ENCODE measurements around the gene FHIT.
"Not testable (repeated sequence)": the region's sequence is repeated elsewhere in the genome, so short reads cannot be mapped to it uniquely, and the experiment has no call there.

FHIT gene

DNA sequence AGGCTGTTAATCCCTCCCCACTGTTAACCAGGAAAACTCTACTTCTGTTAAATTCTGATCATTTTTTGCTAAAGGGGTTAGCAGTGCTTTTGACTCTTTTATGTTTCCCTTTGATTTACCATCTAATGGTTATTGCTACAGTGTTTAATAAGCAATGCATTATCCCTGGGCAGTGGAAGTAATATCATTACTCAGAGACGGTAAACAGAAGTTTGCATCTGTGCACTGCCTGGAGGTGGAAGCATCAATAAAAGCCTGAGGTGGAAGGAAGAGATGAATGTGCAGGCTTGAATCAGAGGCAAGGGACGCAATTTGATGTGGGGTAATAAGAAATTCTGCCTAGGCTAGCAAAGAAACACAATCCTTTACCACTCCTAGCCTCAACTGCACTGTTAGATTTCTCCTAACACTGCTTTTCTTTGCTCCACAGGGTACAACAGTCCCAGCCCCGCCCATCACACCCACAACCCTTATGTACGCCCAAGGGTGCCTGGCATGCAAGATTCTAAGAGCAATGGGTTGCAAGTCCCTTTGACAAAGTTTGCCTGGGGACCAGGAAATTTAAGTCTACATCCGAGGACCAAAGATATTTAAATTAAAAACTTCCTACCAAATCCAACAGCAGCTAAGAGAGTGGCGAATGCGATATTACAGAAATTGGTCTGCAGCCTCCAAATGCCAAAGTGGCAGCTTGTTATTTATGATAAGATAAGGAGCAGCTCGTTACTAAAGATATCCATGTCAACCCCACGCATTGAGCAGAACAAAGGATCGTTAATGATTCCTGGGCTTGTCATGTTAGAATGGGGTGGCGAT lies 261.4 kb downstream of the FHIT start:
- DNase-seq (ENCODE audit: low read depth, low spot score), result no peak

DNA sequence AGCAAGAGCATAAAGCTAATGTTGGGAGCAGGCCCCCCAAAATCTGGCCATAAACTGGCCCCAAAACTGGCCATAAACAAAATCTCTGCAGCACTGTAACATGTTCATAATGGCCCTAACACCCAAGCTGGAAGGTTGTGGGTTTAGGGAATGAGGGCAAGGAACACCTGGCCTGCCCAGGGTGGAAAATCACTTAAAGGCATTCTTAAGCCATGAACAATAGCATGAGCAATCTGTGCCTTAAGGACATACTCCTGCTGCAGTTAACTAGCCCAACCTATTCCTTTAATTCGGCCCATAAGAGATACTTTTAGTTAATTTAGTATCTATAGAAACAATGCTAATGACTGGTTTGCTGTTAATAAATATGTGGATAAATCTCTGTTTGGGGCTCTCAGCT lies 264.1 kb downstream of the FHIT start:
- DNase-seq (ENCODE audit: low read depth, low spot score), result not testable (repeated sequence)

DNA sequence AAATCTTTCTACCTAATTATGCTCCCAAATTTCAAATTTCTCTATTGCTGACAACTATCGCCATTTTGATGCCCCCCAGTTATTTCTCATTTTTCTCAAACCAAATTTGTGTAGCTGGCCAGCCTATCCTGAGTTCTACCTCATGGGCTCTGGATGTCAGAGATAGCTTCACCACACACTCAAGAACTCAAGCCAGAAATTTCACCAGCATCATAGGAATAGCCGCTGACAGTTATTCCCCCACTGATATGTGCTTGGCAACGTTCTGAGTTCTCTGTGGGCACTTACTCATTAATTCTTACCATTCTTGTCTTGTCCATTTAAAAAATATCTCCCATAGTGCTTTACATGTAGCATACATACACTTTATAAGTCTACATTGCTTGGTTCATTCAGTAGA lies 264.7 kb downstream of the FHIT start:
- DNase-seq (ENCODE audit: low read depth, low spot score), result no peak

DNA sequence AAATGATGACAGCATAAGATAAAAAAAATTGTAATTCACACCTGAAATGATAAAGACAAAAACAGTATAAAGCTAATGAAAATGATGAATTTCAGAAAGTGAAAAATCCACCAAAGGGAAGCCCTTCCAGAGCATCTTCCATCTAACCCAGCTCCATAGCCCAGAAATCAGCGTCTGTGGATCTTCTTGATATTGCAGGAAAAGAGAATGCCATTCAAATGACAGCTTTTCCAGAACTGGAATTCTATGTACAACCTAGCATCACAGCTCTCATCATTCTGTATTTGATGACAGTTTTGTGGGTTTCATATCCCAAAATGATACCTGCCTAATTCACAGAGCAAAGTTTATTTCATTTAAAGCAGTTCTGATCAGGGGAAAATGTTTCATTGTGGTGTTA lies 267.3 kb downstream of the FHIT start:
- no peak for DNase-seq (ENCODE audit: low read depth, low spot score)

DNA sequence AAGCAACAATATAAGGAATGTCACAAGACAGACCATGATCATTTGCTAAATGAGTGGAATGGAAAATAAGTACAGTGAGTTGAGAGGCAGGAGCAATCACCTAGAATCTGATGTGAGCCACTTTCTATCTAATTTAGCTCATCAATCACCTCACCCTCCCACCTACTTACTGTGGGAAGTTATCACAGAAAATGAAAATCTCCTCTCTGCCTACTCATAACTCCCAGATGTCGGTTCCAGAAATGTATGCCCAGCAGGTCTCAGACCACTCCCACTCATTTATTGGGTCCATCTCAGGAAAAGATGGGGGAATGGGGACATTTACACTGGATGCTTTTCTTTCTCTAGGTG lies 270.9 kb downstream of the FHIT start:
- DNase-seq (ENCODE audit: low read depth, low spot score), result no peak

- no peak for DNase-seq (ENCODE audit: low read depth, low spot score)
These were observed 271.6 kb downstream of the FHIT start for GRCh38 chr3:60979461-60980341.

DNA sequence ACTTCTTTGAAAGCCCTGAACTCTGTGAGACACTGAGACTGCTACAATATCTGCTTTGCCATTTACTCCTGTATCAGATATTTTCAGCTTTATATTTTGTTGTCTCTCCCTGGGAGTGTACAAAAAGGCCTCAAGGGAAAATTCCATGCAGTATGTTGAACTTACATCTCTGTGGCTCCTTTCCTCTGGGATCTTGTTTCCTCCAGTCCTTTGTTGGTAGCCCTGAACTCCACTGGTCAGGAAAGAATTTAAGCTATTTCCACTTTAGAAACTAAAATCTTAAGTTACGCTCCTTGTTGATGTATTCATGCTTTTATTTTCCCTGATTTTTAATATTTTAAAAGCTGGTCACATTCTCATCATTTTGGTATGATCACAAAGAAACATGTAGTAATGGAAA lies 277.9 kb downstream of the FHIT start:
- no peak for DNase-seq (ENCODE audit: low read depth, low spot score)

GRCh38 chr3:60972599-60972998 lies 278.7 kb downstream of the FHIT start:
- DNase-seq (ENCODE audit: low read depth, low spot score), result no peak

GRCh38 chr3:60970850-60971249 lies 280.4 kb downstream of the FHIT start:
- DNase-seq (ENCODE audit: low read depth, low spot score), result no peak

- DNase-seq (ENCODE audit: low read depth, low spot score), result no peak
These were observed 284.1 kb downstream of the FHIT start for GRCh38 chr3:60967141-60967540.

DNA sequence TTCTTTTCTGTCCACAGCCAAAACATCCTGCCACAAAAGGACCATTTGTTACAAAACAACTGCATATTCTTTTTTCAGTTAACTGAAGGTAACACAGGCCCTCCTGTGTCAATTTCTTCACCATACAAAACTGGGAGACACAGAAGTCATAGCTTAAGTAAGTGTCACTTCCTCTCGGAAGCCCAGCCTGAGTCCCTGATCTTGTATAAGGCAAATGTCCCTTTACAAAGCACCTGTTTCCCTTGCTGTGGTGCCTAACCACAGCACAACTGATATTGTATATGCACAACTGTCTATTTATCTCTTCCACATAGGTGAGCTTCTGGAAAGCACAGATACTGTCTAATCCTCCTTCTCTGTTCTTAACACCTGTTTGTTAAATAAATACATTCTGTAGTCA lies 293.7 kb downstream of the FHIT start:
- no peak for DNase-seq (ENCODE audit: low read depth, low spot score)

DNA sequence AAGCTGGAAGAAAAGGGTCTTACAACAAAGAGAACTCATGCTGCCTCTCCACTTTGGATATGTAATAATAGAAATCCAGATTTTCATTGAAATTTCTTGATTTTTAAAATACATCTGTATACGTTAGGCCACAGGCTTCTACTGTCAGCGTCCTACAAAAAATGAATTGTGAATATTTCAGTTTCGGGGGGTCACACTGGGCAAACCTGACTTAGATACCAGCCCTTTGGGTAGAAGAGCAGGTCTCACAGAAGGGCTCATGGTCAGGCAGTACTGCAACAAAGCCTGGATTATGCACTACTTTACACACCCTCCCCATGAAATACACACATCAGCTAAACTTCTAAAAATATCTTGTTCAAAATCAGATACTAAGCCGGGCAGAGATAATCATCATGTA lies 294.5 kb downstream of the FHIT start:
- no peak for DNase-seq (ENCODE audit: low read depth, low spot score)

- no peak for DNase-seq (ENCODE audit: low read depth, low spot score)
These were observed 296.2 kb downstream of the FHIT start for GRCh38 chr3:60955034-60955433.

DNA sequence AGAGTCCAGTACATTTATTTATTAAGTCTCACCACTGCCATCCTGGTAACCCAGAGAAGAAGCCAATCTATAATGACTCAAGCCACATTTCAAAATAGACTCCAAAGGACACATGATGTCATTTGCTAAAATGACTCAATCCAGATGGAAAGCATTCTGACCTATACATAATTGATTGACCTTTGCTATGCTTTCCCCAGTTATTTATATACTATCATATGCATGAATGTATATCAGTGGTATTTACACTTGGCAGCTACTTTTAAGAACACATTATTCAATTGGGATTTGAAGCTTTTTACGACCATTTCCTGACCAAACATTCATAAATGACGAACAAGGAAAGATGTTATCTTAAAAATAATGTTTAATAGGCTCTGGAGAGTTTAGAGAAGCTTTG lies 297.2 kb downstream of the FHIT start:
- no peak for DNase-seq (ENCODE audit: low read depth, low spot score)

- no peak for DNase-seq (ENCODE audit: low read depth, low spot score)
These were observed 297.9 kb downstream of the FHIT start for GRCh38 chr3:60953351-60953750.

DNA sequence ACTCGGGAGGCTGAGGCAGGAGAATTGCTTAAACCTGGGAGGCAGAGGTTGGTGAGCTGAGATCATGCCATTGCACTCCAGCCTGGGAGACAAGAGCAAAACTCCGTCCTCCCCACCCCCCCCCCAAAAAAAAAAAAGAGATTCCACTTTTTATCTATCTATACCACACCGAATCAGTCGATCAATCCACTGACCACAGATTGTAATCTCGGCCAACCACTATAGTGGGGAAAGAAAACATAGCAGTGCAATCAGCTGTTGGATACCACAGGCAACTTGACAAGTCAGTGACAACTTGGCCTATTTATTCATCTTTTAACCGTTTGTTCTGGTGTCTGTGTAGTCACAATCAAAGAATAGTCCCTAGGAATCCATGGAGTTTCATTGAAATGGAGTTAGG lies 299.2 kb downstream of the FHIT start:
- DNase-seq (ENCODE audit: low read depth, low spot score), result no peak

DNA sequence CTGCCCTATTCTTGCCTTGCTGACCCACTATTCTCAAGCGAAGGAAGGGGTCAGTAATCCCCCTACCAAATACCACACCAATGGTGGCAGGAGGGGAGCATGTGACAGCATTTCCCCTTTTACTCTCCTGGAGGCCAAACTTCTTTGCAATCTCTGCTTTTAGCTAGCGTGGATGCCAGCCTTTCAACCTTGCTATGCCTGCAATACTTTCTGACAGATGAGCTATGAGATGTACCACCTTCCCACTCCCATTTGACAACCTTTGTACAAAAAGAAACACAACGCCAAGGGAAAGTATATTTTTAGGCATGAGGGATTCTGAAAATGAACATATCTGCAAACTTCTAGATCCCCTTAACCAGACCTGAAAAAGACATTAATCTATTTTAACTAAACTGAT lies 302.1 kb downstream of the FHIT start:
- no peak for DNase-seq (ENCODE audit: low read depth, low spot score)

GRCh38 chr3:60948488-60948887 lies 302.8 kb downstream of the FHIT start:
- DNase-seq (ENCODE audit: low read depth, low spot score), result no peak

DNA sequence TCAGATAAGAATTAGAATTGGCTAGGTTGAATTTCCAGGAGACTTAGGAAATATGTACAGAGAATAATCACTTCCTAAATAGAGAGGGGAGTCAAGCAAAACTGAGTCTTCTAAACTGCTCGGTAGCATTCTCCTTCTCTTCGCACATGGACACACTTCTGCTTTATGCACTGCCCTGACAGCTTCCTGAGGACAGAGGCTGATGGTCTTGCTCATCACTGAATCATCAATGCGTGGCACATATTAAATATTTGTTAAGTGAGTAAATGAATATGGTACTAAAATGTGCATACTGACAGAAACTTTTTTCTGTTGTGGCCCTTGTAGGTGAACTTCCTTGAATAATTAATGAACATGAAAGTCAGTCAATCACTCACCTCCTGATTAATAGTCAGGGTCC lies 315.5 kb downstream of the FHIT start:
- DNase-seq (ENCODE audit: low read depth, low spot score), result no peak

DNA sequence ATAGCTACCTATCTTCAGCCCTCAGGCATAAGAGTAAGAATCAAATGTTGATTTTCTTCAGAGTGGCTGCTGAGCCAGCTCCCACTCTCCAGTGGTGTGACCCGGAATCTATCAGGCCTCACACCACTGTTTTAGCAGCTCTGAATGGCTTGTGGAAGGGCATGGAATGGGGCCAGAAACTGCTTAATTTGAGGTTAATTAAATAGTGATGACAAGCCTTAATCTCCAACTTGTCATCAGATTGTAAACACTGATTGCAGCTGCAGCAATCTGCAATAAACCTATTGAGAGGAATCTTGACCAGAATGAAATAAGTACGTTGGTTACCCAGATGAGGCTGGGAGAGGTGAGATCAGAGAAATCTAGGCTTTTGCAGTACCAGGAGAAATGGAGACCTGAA lies 317.4 kb downstream of the FHIT start:
- no peak for DNase-seq (ENCODE audit: low read depth, low spot score)

DNA sequence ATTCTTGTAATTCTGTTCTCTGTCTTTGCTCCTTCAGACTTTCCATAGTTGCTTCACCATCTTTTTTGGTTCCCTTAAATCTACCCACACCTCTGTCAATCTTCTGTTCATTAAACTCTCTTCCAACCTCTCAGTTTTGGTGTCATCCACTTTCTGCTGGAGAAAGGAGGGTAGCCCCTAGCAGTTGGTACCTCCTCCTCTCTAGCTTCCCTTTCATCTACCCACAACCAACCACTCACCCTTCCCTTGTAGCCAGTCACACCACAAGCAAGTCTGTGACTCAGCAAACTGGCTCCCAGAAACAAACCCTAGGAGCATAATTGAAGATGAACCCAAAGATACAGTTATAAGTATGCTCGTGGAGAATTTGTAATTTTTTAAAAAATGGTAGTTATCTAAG lies 318.6 kb downstream of the FHIT start:
- DNase-seq (ENCODE audit: low read depth, low spot score), result no peak

DNA sequence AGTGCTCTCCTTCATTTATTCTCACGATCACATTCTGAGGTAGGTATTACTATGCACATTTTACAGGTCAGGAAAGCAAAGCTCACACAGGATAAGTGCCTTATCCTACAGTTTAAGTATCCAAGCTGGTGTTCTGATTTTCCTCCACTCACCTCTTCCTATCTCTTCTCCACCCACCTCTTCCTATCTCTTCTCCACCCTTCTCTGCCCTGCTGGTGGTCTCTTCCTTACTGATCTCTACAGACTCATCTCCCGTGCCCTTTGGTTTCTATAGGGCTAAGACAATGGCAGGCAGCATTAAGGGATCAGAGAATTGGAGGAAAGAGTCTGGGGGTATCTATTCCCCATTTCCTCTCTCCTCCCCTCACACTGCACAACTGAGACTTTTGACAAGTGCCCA lies 319.1 kb downstream of the FHIT start:
- DNase-seq (ENCODE audit: low read depth, low spot score), result no peak

- no peak for DNase-seq (ENCODE audit: low read depth, low spot score)
These were observed 319.8 kb downstream of the FHIT start for GRCh38 chr3:60931452-60931851.
